HL-60 (cell line): ENCODE results near the gene RICTOR.

Experiments used
- DNase-seq, 2 experiments: peaks; one replicate each; pipeline ENCODE4 v3.0.0-alpha.2; 2010 to 2020; ENCODE audit warnings: low read depth in 1 of 2, low spot score in 1 of 2
- H3K27ac ChIP-seq: fragments of 250-450 bp; sonication (Bioruptor Pico); replicated peaks from 2 replicates; pipeline ENCODE4 v1.5.1; 2020; ENCODE audit warnings: mild to moderate bottlenecking, moderate library complexity
- H3K27me3 ChIP-seq: fragments of 250-450 bp; sonication (Bioruptor Pico); 2 replicates; pipeline ENCODE4 v1.5.1; 2021; ENCODE audit warnings: mild to moderate bottlenecking, moderate library complexity; ENCODE audit not compliant: insufficient read depth, poor library complexity, severe bottlenecking
- H3K4me3 ChIP-seq: replicated peaks from 2 replicates; pipeline ENCODE4 v1.5.1; 2011; ENCODE audit warnings: mild to moderate bottlenecking, control low read depth, low read length; ENCODE audit not compliant: insufficient read depth
- GABPA ChIP-seq: IDR thresholded peaks from 2 replicates; pipeline ENCODE4 v1.6.1; 2012; ENCODE audit warnings: low read depth
- POLR2AphosphoS5 ChIP-seq: IDR thresholded peaks from 2 replicates; pipeline ENCODE4 v1.6.1; 2012; ENCODE audit warnings: low read depth
- SPI1 ChIP-seq: IDR thresholded peaks from 2 replicates; pipeline ENCODE4 v1.6.1; 2012; ENCODE audit warnings: low read depth, mild to moderate bottlenecking, borderline replicate concordance
- TF ChIP-seq, protein P1 (sequence below): IDR thresholded peaks from 2 replicates; pipeline ENCODE4 v1.6.1; 2012; ENCODE audit warnings: low read depth; ENCODE audit not compliant: insufficient replicate concordance
- TF ChIP-seq, protein P2 (sequence below): IDR thresholded peaks from one replicate; pipeline ENCODE4 v1.5.1; 2011; ENCODE audit warnings: low read length, control low read depth, inconsistent platforms; ENCODE audit not compliant: insufficient read depth

Gene RICTOR

DNA sequence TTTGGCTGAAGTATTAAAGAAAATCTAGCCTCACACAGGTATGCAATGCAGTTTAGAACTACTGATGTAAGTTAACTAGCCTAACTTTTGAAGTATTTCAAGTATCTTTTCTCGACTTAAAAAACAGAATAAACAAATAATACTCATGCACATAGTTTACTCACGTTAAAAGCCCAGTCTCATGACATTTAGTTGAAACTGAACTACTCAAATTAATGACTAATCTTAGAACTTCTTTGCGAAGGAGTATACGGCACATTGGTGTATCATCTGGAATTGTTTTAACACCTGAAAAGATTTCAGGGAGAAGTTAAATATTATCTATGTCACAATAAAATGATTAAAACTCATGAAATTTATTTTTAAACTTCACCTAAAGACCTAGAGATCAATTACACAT, 129.9 kb downstream of the RICTOR start:
- Histone ChIP-seq H3K27me3 (no peaks in the 10 kb centered on the region), H3K27ac (no peak overlapping the region), H3K4me3 (no peak overlapping the region)
- TF ChIP-seq POLR2AphosphoS5, result no peak
- no peak for TF ChIP-seq GABPA
- TF ChIP-seq, protein P1, sequence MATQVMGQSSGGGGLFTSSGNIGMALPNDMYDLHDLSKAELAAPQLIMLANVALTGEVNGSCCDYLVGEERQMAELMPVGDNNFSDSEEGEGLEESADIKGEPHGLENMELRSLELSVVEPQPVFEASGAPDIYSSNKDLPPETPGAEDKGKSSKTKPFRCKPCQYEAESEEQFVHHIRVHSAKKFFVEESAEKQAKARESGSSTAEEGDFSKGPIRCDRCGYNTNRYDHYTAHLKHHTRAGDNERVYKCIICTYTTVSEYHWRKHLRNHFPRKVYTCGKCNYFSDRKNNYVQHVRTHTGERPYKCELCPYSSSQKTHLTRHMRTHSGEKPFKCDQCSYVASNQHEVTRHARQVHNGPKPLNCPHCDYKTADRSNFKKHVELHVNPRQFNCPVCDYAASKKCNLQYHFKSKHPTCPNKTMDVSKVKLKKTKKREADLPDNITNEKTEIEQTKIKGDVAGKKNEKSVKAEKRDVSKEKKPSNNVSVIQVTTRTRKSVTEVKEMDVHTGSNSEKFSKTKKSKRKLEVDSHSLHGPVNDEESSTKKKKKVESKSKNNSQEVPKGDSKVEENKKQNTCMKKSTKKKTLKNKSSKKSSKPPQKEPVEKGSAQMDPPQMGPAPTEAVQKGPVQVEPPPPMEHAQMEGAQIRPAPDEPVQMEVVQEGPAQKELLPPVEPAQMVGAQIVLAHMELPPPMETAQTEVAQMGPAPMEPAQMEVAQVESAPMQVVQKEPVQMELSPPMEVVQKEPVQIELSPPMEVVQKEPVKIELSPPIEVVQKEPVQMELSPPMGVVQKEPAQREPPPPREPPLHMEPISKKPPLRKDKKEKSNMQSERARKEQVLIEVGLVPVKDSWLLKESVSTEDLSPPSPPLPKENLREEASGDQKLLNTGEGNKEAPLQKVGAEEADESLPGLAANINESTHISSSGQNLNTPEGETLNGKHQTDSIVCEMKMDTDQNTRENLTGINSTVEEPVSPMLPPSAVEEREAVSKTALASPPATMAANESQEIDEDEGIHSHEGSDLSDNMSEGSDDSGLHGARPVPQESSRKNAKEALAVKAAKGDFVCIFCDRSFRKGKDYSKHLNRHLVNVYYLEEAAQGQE, result no peak
- no peak for TF ChIP-seq SPI1
- TF ChIP-seq, protein P2, sequence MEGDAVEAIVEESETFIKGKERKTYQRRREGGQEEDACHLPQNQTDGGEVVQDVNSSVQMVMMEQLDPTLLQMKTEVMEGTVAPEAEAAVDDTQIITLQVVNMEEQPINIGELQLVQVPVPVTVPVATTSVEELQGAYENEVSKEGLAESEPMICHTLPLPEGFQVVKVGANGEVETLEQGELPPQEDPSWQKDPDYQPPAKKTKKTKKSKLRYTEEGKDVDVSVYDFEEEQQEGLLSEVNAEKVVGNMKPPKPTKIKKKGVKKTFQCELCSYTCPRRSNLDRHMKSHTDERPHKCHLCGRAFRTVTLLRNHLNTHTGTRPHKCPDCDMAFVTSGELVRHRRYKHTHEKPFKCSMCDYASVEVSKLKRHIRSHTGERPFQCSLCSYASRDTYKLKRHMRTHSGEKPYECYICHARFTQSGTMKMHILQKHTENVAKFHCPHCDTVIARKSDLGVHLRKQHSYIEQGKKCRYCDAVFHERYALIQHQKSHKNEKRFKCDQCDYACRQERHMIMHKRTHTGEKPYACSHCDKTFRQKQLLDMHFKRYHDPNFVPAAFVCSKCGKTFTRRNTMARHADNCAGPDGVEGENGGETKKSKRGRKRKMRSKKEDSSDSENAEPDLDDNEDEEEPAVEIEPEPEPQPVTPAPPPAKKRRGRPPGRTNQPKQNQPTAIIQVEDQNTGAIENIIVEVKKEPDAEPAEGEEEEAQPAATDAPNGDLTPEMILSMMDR, result no peak
- DNase-seq, result no peak

DNA sequence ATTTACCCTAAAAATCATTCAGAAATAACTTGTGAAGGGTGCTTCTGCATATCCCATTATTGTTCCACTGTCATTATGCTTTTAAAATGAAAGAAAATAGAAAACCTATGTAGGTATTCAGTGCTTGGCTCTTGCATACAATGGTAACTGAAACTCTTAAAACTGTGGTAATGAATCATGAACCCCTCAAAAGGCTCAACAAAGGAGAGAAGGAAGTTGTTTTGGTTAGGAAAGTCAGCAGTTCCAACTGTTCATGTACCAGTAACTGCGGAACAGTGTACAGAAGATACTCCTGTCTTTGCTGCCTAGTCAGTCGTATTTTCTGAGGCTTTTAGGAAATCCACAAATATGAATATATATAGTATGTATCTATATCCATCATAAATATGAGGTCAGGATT, 132.3 kb downstream of the RICTOR start:
- TF ChIP-seq SPI1 (no peak), GABPA (no peak), POLR2AphosphoS5 (no peak)
- TF ChIP-seq, protein P1, result no peak
- TF ChIP-seq, protein P2, result no peak
- H3K27me3 ChIP-seq, result no peaks in the 10 kb centered on the region
- DNase-seq, result no peak
- H3K4me3 ChIP-seq, result no peak overlapping the region
- H3K27ac ChIP-seq, result no peak overlapping the region

DNA sequence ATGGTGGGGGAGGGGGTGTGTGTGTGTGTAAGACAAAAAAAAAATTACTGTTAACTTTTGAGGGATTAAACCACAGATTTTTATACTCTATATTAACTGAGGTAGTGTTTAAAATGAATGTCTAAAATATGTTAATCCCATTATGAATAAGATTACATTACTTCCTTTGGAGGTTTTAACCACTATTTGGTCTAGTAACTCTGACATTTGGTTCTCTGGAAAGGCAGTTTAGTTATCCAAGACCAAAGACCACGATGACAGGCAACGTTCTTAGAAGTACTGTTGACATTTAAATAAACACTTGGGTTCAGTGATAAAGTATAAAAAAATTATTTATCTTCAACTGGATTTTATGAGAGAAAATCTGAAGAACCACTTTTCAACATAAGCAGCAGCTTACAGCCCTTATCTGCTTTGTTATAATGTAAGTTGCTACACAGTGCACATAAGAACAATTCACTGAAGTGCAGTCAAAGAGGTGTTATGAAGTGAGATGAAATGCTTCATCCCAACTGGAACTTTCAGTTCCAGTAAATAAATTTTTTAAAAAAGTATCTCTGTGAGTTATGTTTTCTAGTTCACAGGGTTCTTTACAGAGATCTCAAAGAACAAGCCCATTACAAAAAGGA, 133.9 kb downstream of the RICTOR start:
- no peaks in the 10 kb centered on the region for H3K27me3 ChIP-seq

More for the DNA sequence above, 133.9 kb downstream of the RICTOR start:
- TF ChIP-seq GABPA (no peak), POLR2AphosphoS5 (no peak), SPI1 (no peak)
- TF ChIP-seq, protein P1, result no peak
- TF ChIP-seq, protein P2, result no peak
- H3K4me3 ChIP-seq, result no peak overlapping the region
- H3K27ac ChIP-seq, result no peak overlapping the region
- DNase-seq, result no peak
